Thyroid gland (tissue), 4 donors: ENCODE data around the gene SEMA5B.

ENCODE experiments used
- CTCF ChIP-seq, 6 experiments: fragments of 200-600 bp in 3 of 6; fragments of 450-650 bp in 3 of 6; sonication (generic) in 3 of 6; IDR thresholded peaks; one replicate each; pipeline ENCODE4 v1.5.1; 2016 to 2019; ENCODE audit warnings: antibody characterized with exemption in 6 of 6, mild to moderate bottlenecking in 2 of 6, inconsistent platforms in 1 of 6, moderate library complexity in 1 of 6
- POLR2A ChIP-seq, 2 donors: fragments of 450-650 bp; IDR thresholded peaks; one replicate each; pipeline ENCODE4 v1.6.1; 2017; ENCODE audit warnings: antibody characterized with exemption in 2 of 2, mild to moderate bottlenecking in 2 of 2, moderate library complexity in 1 of 2

GRCh38 chr3:122998206-122998605 is 29.4 kb downstream of the SEMA5B start:
- TF ChIP-seq CTCF (IDR thresholded peaks at IDR 0.05), result no peak
- no peak for TF ChIP-seq POLR2A (IDR thresholded peaks at IDR 0.05)
